Choroid plexus epithelial cell (primary cell): ENCODE results near the gene PNPLA5.

Source experiments
- DNase-seq: peaks from one replicate; pipeline ENCODE4 v3.0.0-alpha.2; 2010; ENCODE audit warnings: low read depth
- H3K4me3 ChIP-seq: 2 replicates; pipeline ENCODE4 v1.5.1; 2011; ENCODE audit warnings: low read depth, mild to moderate bottlenecking, control low read depth, low read length, moderate library complexity
- TF ChIP-seq, protein P1 (sequence below): conservative IDR thresholded peaks from 2 replicates; pipeline ENCODE4 v1.5.1; 2011; ENCODE audit warnings: low read depth, mild to moderate bottlenecking, control low read depth, inconsistent platforms, low read length, moderate library complexity

Gene PNPLA5

DNA sequence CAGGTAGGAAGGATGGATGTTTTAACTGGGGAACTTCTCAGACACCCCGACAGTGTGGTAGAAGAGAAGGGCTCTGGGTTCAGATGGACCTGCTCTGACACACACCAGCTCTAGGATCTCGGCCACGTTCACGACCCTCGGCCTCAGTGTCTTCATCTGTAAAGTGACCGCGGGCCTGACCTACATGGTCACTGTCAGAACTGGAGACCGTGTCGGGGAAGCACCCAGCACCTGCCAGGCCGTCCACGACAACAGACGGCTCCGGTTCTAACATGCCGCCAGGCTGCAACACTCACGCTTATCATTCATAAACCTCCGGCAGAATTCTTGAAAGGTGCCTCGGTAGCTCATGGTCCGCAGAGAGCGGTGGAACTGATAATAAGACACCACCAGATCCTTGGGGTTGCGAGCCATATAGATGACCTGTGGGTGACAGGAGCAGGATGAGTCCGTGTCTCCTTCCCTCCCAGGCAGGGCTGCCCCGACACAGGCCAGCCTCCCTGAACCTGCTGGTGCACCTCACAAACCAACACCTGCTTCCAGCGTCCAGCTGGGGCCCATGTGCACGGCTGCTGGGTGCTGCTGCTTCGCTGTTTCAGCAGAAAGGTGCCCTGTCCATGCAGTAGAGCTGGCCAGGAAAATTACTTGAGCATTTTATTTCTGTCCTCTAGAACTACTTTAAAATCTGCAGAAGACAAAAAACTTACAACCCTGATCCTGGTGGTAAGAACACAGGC, 53.1 kb downstream of the PNPLA5 start:
- TF ChIP-seq, protein P1, sequence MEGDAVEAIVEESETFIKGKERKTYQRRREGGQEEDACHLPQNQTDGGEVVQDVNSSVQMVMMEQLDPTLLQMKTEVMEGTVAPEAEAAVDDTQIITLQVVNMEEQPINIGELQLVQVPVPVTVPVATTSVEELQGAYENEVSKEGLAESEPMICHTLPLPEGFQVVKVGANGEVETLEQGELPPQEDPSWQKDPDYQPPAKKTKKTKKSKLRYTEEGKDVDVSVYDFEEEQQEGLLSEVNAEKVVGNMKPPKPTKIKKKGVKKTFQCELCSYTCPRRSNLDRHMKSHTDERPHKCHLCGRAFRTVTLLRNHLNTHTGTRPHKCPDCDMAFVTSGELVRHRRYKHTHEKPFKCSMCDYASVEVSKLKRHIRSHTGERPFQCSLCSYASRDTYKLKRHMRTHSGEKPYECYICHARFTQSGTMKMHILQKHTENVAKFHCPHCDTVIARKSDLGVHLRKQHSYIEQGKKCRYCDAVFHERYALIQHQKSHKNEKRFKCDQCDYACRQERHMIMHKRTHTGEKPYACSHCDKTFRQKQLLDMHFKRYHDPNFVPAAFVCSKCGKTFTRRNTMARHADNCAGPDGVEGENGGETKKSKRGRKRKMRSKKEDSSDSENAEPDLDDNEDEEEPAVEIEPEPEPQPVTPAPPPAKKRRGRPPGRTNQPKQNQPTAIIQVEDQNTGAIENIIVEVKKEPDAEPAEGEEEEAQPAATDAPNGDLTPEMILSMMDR = no peak
- DNase-seq = no peak
- no peak overlapping the region for H3K4me3 ChIP-seq

DNA sequence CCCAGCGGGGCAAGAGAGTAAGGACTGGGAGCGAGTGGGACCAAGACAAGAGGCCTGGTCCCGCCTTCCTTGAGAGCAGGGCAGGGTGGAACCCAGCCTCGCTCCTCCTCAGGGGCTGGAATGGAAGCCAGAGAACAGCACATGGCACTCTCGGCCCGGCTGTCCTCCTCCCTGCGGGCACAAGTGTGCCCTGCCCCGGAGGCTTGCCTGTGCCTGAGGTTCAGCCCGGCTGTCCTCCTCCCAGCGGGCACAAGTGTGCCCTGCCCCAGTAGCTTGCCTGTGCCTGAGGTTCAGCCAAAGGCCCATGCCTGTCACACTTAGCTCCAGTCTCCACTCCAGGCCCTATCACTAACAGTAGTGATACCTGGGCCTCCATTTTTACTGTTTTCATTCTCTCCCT, 53.7 kb downstream of the PNPLA5 start:
- no peak for DNase-seq
- TF ChIP-seq, protein P1 = no peak
- H3K4me3 ChIP-seq = no peak overlapping the region

DNA sequence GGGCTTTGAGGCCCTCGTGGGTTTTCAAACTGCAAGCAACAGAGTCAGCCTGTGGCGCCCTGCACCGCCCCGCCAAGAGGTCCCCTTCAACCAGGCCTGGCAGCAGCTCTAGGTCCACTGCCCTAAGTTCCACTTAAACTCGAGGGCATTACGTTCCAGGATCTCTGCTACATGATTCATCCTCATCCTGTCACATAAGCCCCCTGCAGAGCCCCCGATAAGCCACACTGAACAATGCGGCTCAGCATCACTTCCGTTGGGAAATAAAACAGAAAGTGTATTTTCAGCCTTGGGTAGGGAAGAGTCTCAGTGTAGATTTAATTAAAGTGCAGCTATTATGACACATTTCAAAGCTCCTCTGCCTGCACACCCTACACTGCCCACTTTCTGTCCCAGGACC, 54.1 kb downstream of the PNPLA5 start:
- no peak overlapping the region for H3K4me3 ChIP-seq
- DNase-seq = peak; percentile 47
- TF ChIP-seq, protein P1 = no peak

DNA sequence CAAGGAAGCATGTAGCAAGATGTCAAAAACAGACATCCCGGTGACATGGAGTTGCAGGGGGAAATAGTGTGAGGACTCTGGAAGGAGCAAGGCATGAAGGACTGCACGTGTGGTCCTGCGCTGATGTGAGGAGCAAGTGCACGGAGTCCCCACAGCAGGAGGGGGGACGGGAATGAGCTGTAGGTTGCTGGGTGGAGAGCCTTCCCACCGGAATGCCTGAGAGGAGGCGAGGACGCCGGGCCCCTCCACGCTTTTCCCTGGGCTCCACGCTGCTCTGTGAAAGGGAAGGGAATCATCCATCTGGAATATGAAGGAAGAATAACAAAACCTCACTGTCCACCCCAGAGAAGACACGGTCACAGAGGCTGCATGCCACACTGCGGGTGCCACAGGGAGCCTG, 56.1 kb downstream of the PNPLA5 start:
- H3K4me3 ChIP-seq = no peak overlapping the region
- no peak for DNase-seq
- TF ChIP-seq, protein P1 = no peak

DNA sequence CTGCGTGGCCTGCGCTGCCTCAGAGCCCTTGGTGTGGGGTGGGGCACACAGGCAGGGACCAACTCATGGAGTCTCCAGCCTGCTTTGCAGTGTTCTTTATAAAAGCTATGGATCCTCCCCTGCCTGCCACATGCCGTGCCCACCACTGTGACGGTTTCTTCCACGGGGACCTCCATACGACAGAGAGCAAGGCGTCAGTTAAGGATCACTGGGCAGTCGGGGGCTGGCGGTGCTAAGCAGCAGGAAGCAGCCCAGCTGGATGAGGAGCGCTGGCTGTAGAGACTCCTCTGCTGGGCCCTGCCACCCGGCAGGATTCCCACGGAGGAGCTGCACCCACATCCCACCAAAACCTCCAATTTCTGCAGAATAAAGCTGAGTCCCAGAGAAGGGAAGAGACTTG, 56.6 kb downstream of the PNPLA5 start:
- no peak overlapping the region for H3K4me3 ChIP-seq
- TF ChIP-seq, protein P1 = no peak
- DNase-seq = no peak

DNA sequence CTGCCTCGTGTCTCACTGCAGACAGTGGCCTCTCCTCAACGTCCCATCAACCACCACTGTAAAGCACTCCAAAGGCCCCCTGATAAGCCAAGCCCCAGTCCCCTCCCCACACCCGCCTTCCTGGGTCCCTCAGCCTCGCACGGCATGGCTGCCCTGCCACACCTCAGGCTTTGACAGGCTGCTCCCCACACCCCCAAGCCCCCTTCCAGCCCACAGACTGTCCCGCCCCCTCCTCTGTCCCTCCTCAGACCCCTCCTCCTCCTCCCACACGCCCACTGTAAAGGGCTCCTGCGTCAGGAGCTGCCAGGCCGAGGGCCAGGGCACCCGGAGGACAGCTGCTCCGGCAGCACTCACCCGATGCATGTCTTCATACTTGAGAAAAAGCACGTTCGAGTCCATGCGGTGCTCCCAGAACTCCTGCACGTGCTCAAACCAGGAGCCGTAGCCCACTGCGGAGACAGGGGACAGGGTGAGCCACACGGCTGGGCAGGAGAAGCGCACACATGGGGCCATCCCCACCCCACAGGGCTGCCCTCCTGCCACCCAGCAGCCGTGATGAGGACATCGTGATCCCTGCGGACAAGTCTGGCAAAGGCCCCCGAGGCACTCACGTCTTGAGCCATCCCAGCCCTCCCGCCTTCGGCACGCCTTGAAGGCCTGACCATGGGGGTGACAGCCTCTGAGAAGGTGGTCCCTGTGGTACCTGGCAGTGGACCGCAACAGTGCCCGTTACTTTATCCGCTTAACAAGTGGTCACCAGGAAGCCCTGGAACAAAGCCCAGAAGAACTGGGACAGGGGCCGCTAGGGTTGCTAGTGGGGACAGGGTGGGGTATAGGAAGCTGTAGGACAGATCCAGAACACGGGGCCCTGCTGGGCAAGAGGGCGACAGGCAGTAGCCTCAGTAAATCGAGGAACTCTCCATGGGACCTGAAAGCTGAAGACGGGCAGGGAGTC, 58.2 kb downstream of the PNPLA5 start:
- H3K4me3 ChIP-seq = no peak overlapping the region
- TF ChIP-seq, protein P1 = no peak
- DNase-seq = no peak
